Lower leg skin (tissue), 3 donors: ENCODE measurements around the gene KCTD7.

Experiments
- POLR2A ChIP-seq, 2 donors: fragments of 450-650 bp; IDR thresholded peaks; one replicate each; pipeline ENCODE4 v1.6.1; 2016 to 2017; ENCODE audit warnings: antibody characterized with exemption in 2 of 2, mild to moderate bottlenecking in 1 of 2, moderate library complexity in 1 of 2
- TF ChIP-seq, protein P1 (sequence below), 3 donors: fragments of 450-650 bp; IDR thresholded peaks; one replicate each; pipeline ENCODE4 v1.5.1; 2016; ENCODE audit warnings: antibody characterized with exemption in 3 of 3, mild to moderate bottlenecking in 3 of 3, moderate library complexity in 2 of 3

DNA sequence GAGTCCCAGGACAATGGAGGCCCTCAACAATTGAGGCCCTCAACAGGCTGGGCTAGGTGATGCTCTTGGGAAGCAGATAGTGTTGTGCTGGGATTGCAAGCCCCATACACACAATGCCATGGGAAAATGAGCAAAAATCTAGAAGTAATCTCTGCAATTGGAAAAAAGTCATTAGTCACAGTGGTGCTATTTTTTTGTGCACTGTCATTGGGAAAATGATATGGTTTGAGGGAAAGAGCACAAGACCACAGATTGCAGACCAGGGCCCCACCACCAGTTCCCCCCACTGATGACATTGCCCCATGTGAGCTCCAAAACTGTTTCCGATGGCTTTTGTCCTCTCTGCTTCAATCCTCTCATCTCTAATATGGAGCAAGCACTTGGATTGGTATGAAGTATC is 1.9 kb downstream of the KCTD7 start:
- TF ChIP-seq, protein P1, sequence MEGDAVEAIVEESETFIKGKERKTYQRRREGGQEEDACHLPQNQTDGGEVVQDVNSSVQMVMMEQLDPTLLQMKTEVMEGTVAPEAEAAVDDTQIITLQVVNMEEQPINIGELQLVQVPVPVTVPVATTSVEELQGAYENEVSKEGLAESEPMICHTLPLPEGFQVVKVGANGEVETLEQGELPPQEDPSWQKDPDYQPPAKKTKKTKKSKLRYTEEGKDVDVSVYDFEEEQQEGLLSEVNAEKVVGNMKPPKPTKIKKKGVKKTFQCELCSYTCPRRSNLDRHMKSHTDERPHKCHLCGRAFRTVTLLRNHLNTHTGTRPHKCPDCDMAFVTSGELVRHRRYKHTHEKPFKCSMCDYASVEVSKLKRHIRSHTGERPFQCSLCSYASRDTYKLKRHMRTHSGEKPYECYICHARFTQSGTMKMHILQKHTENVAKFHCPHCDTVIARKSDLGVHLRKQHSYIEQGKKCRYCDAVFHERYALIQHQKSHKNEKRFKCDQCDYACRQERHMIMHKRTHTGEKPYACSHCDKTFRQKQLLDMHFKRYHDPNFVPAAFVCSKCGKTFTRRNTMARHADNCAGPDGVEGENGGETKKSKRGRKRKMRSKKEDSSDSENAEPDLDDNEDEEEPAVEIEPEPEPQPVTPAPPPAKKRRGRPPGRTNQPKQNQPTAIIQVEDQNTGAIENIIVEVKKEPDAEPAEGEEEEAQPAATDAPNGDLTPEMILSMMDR (IDR thresholded peaks at IDR 0.05): no peak
- TF ChIP-seq POLR2A (IDR thresholded peaks at IDR 0.05): no peak
